Keratinocyte (primary cell): ENCODE data around the gene GRB2.

ENCODE experiments used
- EZH2 ChIP-seq: IDR thresholded peaks from one replicate; pipeline ENCODE4 v1.6.1; 2012; ENCODE audit warnings: inconsistent platforms, mild to moderate bottlenecking, low read length, moderate library complexity
- TF ChIP-seq, protein P1 (sequence below), 3 experiments: IDR thresholded peaks in 1 of 3; conservative IDR thresholded peaks in 1 of 3; optimal IDR thresholded peaks in 1 of 3; 2 replicates in 2 of 3; 3 replicates in 1 of 3; pipeline versions ENCODE3 to v1.5.1; 2011; ENCODE audit warnings: low read length in 3 of 3, mild to moderate bottlenecking in 3 of 3, moderate library complexity in 2 of 3, control low read depth in 1 of 3, inconsistent platforms in 1 of 3; ENCODE audit not compliant: insufficient read depth in 2 of 3; ENCODE audit errors: extremely low read depth in 1 of 3

DNA sequence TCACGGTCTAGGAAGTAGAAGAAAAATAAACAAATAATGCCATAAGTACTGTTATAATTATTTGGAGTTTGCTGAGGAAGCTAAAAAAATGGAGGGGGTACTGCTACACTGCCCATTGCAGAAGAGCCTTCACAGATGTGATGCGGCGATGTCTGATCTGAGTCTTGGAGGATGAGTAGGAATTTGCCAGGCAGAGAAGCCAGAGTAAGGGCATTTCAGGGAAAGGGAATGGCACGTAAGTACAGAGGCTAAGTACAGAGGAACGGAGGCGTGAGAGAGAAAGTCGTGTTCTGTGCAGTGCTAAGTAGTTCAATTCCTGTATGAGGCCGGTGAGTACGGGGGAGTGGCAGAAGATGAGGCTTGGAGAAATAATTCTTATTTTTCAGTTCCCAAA, 741 bp upstream of the GRB2 start:
- TF ChIP-seq, protein P1, sequence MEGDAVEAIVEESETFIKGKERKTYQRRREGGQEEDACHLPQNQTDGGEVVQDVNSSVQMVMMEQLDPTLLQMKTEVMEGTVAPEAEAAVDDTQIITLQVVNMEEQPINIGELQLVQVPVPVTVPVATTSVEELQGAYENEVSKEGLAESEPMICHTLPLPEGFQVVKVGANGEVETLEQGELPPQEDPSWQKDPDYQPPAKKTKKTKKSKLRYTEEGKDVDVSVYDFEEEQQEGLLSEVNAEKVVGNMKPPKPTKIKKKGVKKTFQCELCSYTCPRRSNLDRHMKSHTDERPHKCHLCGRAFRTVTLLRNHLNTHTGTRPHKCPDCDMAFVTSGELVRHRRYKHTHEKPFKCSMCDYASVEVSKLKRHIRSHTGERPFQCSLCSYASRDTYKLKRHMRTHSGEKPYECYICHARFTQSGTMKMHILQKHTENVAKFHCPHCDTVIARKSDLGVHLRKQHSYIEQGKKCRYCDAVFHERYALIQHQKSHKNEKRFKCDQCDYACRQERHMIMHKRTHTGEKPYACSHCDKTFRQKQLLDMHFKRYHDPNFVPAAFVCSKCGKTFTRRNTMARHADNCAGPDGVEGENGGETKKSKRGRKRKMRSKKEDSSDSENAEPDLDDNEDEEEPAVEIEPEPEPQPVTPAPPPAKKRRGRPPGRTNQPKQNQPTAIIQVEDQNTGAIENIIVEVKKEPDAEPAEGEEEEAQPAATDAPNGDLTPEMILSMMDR (optimal IDR thresholded peaks at IDR 0.05 in 1 of 3, IDR thresholded peaks at IDR 0.05 in 1 of 3, conservative IDR thresholded peaks at IDR 0.05 in 1 of 3; ENCODE audit: extremely low read depth in 1 of 3, insufficient read depth in 2 of 3, low read length in 3 of 3) = no peak
- no peak for TF ChIP-seq EZH2
